Keratinocyte (primary cell): ENCODE data around the gene TIAM1. TPM values are rescaled to one million over a fixed set of nuclear protein-coding genes. Genes with fewer than 3 reads are reported as not detected.

Source experiments
- DNase-seq: peaks from one replicate; pipeline ENCODE4 v3.0.0-alpha.2; 2011; ENCODE audit warnings: low read depth, missing footprints, low spot score
- FAIRE-seq: peaks from 2 replicates; lab custom pipeline; 2011; peaks lifted over from hg19 to GRCh38; lab: Jason Lieb, UNC
- H2AFZ ChIP-seq: 2 replicates; pipeline ENCODE4 v1.6.0; 2012; ENCODE audit warnings: low read length, control low read depth, inconsistent platforms; ENCODE audit not compliant: control insufficient read depth
- H3K27ac ChIP-seq: 2 replicates; pipeline ENCODE4 v1.5.1; 2011; ENCODE audit warnings: low read length; ENCODE audit not compliant: control insufficient read depth, insufficient read depth
- H3K27me3 ChIP-seq: 3 replicates; pipeline ENCODE4 v1.6.0; 2011; ENCODE audit warnings: low read length; ENCODE audit not compliant: control insufficient read depth, insufficient read depth; ENCODE audit errors: extremely low read depth
- H3K36me3 ChIP-seq, 2 experiments: 2 replicates in 1 of 2; 3 replicates in 1 of 2; pipeline ENCODE4 v1.5.1; 2011; ENCODE audit warnings: low read length in 2 of 2, mild to moderate bottlenecking in 1 of 2; ENCODE audit not compliant: control insufficient read depth in 2 of 2, insufficient read depth in 2 of 2; ENCODE audit errors: extremely low read depth in 1 of 2
- H3K4me1 ChIP-seq: 3 replicates; pipeline ENCODE4 v1.5.1; 2011; ENCODE audit warnings: low read length; ENCODE audit not compliant: control insufficient read depth, insufficient read depth; ENCODE audit errors: extremely low read depth
- H3K4me2 ChIP-seq: 3 replicates; pipeline ENCODE4 v1.6.0; 2011; ENCODE audit warnings: low read depth, low read length; ENCODE audit not compliant: control insufficient read depth, insufficient read depth; ENCODE audit errors: extremely low read depth
- H3K4me3 ChIP-seq, 3 experiments: fragments of 200-600 bp in 1 of 3; sonication (generic) in 1 of 3; 2 replicates in 2 of 3; 3 replicates in 1 of 3; pipeline ENCODE4 v1.5.1; 2011 to 2016; ENCODE audit warnings: low read length in 3 of 3, mild to moderate bottlenecking in 3 of 3, control low read depth in 2 of 3, inconsistent platforms in 1 of 3, low read depth in 1 of 3, mixed read lengths in 1 of 3, mixed run types in 1 of 3, moderate library complexity in 1 of 3; ENCODE audit not compliant: control insufficient read depth in 2 of 3, insufficient read depth in 2 of 3; ENCODE audit errors: extremely low read depth in 1 of 3
- H3K79me2 ChIP-seq: 2 replicates; pipeline ENCODE4 v1.6.0; 2012; ENCODE audit warnings: low read length; ENCODE audit not compliant: control insufficient read depth, insufficient read depth
- H3K9ac ChIP-seq: 3 replicates; pipeline ENCODE4 v1.6.0; 2011; ENCODE audit warnings: low read length; ENCODE audit not compliant: control insufficient read depth, insufficient read depth; ENCODE audit errors: extremely low read depth
- H3K9me1 ChIP-seq: 3 replicates; pipeline ENCODE4 v1.6.0; 2011; ENCODE audit warnings: low read length; ENCODE audit not compliant: control insufficient read depth, insufficient read depth; ENCODE audit errors: extremely low read depth
- H3K9me3 ChIP-seq: 2 replicates; pipeline ENCODE4 v1.5.1; 2012; ENCODE audit warnings: low read depth, low read length; ENCODE audit not compliant: control insufficient read depth
- H4K20me1 ChIP-seq: 3 replicates; pipeline ENCODE4 v1.6.0; 2011; ENCODE audit warnings: low read length; ENCODE audit not compliant: control insufficient read depth, insufficient read depth; ENCODE audit errors: extremely low read depth
- EZH2 ChIP-seq: IDR thresholded peaks from one replicate; pipeline ENCODE4 v1.6.1; 2012; ENCODE audit warnings: inconsistent platforms, mild to moderate bottlenecking, low read length, moderate library complexity
- dilution Hi-C: fragments of 300-500 bp; cut with MboI; formaldehyde crosslinking; loops from one replicate; pipeline ENCODE4 v1.7.0; 2020; ENCODE audit warnings: low sequenced_read_pairs; ENCODE audit not compliant: extremely low pct_ligation_motif_present
- polyA plus RNA-seq, 5 experiments: library from polyadenylated mRNA; depleted of rRNA in 3 of 5; stranded (reverse) in 3 of 5; stranded (forward) in 1 of 5; unstranded in 1 of 5; fragments of >200 nt; gene quantifications; 1 replicate in 1 of 5; 2 replicates in 3 of 5; 3 replicates in 1 of 5; pipeline versions ENCODE4 v1.2.1 to v1.2.3, GENCODE V29; 2011 to 2012; ENCODE audit warnings: missing spikeins in 2 of 5, low read depth in 1 of 5, low replicate concordance in 1 of 5
- TF ChIP-seq, protein P1 (sequence below), 3 experiments: IDR thresholded peaks in 1 of 3; conservative IDR thresholded peaks in 1 of 3; optimal IDR thresholded peaks in 1 of 3; 2 replicates in 2 of 3; 3 replicates in 1 of 3; pipeline versions ENCODE3 to v1.5.1; 2011; ENCODE audit warnings: low read length in 3 of 3, mild to moderate bottlenecking in 3 of 3, moderate library complexity in 2 of 3, control low read depth in 1 of 3, inconsistent platforms in 1 of 3; ENCODE audit not compliant: insufficient read depth in 2 of 3; ENCODE audit errors: extremely low read depth in 1 of 3

TIAM1 gene
- polyA plus RNA-seq, 1 donor (not counting 4 experiments of a cell fraction or from before 2014, with no cell fraction given), result 8.3 TPM

DNA sequence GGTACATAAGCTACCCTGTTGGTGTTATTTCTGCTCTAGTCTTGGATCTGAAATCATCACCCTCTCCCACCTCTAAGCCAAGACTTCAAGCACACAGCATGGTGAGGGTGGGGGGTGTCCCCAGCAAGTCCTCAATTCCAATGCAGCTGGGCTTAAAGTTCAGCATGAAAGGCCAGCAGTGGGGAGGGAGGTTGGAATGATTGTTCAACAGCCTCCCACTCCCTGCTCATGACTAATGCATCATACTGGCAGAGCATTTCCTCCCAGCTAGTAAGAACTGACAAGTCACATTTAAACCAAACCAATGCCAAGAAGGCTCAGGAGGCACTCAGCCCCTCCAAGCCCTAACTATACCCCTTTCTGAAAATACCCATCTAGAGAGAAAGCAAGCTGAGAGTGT, 50.1 kb downstream of the TIAM1 start:
- Histone ChIP-seq H3K4me2 (peak overlapping the region; percentile 71), H3K36me3 (no peaks in the 10 kb centered on the region), H3K9me1 (no peaks in the 10 kb centered on the region), H2AFZ (peak overlapping the region; percentile 67), H3K27me3 (no peaks in the 10 kb centered on the region), H4K20me1 (no peaks in the 10 kb centered on the region), H3K9me3 (no peaks in the 10 kb centered on the region), H3K4me1 (peaks cover 24% of the 10 kb centered on the region), H3K79me2 (no peaks in the 10 kb centered on the region), H3K4me3 (no peak overlapping the region), H3K27ac (peak overlapping the region; percentile 74), H3K9ac (no peak overlapping the region)
- DNase-seq, result no peak
- TF ChIP-seq, protein P1, sequence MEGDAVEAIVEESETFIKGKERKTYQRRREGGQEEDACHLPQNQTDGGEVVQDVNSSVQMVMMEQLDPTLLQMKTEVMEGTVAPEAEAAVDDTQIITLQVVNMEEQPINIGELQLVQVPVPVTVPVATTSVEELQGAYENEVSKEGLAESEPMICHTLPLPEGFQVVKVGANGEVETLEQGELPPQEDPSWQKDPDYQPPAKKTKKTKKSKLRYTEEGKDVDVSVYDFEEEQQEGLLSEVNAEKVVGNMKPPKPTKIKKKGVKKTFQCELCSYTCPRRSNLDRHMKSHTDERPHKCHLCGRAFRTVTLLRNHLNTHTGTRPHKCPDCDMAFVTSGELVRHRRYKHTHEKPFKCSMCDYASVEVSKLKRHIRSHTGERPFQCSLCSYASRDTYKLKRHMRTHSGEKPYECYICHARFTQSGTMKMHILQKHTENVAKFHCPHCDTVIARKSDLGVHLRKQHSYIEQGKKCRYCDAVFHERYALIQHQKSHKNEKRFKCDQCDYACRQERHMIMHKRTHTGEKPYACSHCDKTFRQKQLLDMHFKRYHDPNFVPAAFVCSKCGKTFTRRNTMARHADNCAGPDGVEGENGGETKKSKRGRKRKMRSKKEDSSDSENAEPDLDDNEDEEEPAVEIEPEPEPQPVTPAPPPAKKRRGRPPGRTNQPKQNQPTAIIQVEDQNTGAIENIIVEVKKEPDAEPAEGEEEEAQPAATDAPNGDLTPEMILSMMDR (optimal IDR thresholded peaks at IDR 0.05 in 1 of 3, IDR thresholded peaks at IDR 0.05 in 1 of 3, conservative IDR thresholded peaks at IDR 0.05 in 1 of 3; ENCODE audit: extremely low read depth in 1 of 3, insufficient read depth in 2 of 3, low read length in 3 of 3), result no peak
- no peak for TF ChIP-seq EZH2
- peak; percentile 100 for FAIRE-seq
- dilution Hi-C loops, result no loop called here

DNA sequence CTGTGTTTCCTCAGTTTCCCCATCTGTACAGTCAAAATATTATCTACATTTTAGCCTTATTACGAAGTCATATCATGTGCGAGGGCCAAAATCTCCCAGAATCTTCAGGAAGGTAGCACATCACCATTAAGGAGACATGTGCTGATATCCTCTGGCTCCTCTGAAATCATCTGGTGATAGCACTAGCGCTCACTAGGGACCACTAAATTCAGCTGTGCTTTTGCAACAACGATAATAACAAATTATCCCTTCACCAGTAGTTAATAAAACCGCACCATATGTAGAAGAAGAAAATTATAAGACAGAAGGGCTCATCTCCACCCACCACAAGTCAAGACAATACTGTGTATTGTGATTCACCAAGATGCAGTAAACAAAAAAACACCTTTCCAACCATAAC, 53.3 kb downstream of the TIAM1 start:
- Histone ChIP-seq H3K9me3 (no peaks in the 10 kb centered on the region), H3K9me1 (no peaks in the 10 kb centered on the region), H3K4me3 (no peak overlapping the region), H3K36me3 (no peaks in the 10 kb centered on the region), H3K4me2 (no peak overlapping the region), H3K27me3 (no peaks in the 10 kb centered on the region), H2AFZ (no peak overlapping the region), H3K4me1 (peaks cover 15% of the 10 kb centered on the region), H4K20me1 (no peaks in the 10 kb centered on the region), H3K27ac (no peak overlapping the region), H3K9ac (no peak overlapping the region), H3K79me2 (no peaks in the 10 kb centered on the region)
- no peak for TF ChIP-seq EZH2
- TF ChIP-seq, protein P1 (optimal IDR thresholded peaks at IDR 0.05 in 1 of 3, IDR thresholded peaks at IDR 0.05 in 1 of 3, conservative IDR thresholded peaks at IDR 0.05 in 1 of 3; ENCODE audit: extremely low read depth in 1 of 3, insufficient read depth in 2 of 3, low read length in 3 of 3), result no peak
- DNase-seq (no peak), FAIRE-seq (no peak)
- dilution Hi-C loops, result no loop called here
